HepG2 (cell line): Measurements from ENCODE around the gene TMEM41A. TPM values are rescaled to one million over a fixed set of nuclear protein-coding genes. Genes with fewer than 3 reads are reported as not detected.

Source experiments
- MATR3 ChIP-seq: sonication (generic); formaldehyde crosslinking; IDR thresholded peaks from 2 replicates; pipeline ENCODE4 v1.4.0; 2020; ENCODE audit warnings: missing genetic modification reagents
- NCOR1 ChIP-seq: fragments of 200-600 bp; sonication (generic); IDR thresholded peaks from 2 replicates; pipeline ENCODE4 v1.7.0; 2017; ENCODE audit warnings: antibody characterized with exemption, low read length, borderline replicate concordance
- NONO ChIP-seq, 2 experiments: fragments of 450-650 bp in 1 of 2; sonication (generic) in 1 of 2; formaldehyde crosslinking in 1 of 2; IDR thresholded peaks in 1 of 2; conservative IDR thresholded peaks in 1 of 2; 2 replicates each; pipeline versions ENCODE4 v1.6.1 to v1.8.0; 2017 to 2022; ENCODE audit warnings: mild to moderate bottlenecking in 1 of 2, missing genetic modification reagents in 1 of 2, moderate library complexity in 1 of 2
- SALL2 ChIP-seq: sonication (generic); formaldehyde crosslinking; IDR thresholded peaks from 2 replicates; pipeline ENCODE4 v1.8.1; 2023; ENCODE audit warnings: mild to moderate bottlenecking, missing genetic modification reagents, inconsistent platforms
- SKIL ChIP-seq: sonication (generic); formaldehyde crosslinking; IDR thresholded peaks from 2 replicates; pipeline ENCODE4 v1.8.0; 2022; ENCODE audit warnings: missing genetic modification reagents, mild to moderate bottlenecking, moderate library complexity, borderline replicate concordance
- SMARCE1 ChIP-seq: fragments of 450-650 bp; IDR thresholded peaks from 2 replicates; pipeline ENCODE4 v1.6.1; 2017; ENCODE audit warnings: borderline replicate concordance
- SNAPC2 ChIP-seq: sonication (generic); formaldehyde crosslinking; IDR thresholded peaks from 2 replicates; pipeline ENCODE4 v1.8.1; 2022; ENCODE audit warnings: mild to moderate bottlenecking, missing genetic modification reagents
- SP4 ChIP-seq: sonication (generic); formaldehyde crosslinking; IDR thresholded peaks from 2 replicates; pipeline ENCODE4 v1.8.1; 2023; ENCODE audit warnings: mild to moderate bottlenecking, missing genetic modification reagents
- SRSF1 ChIP-seq: fragments of 200-400 bp; formaldehyde crosslinking; optimal IDR thresholded peaks from 2 replicates; pipeline ENCODE3; 2017; ENCODE audit warnings: mild to moderate bottlenecking, low read depth, low read length, moderate library complexity
- TBP ChIP-seq: sonication (generic); formaldehyde crosslinking; IDR thresholded peaks from 2 replicates; pipeline ENCODE4 v1.5.0; 2020; ENCODE audit warnings: missing genetic modification reagents
- TEAD3 ChIP-seq: optimal IDR thresholded peaks from 2 replicates; pipeline ENCODE3; 2016; ENCODE audit warnings: borderline replicate concordance
- TMF1 ChIP-seq: sonication (generic); formaldehyde crosslinking; IDR thresholded peaks from 2 replicates; pipeline ENCODE4 v1.8.1; 2022; ENCODE audit warnings: low read depth, missing genetic modification reagents
- ZFAT ChIP-seq: sonication (generic); formaldehyde crosslinking; conservative IDR thresholded peaks from 2 replicates; pipeline ENCODE4 v1.8.1; 2023; ENCODE audit warnings: missing genetic modification reagents, inconsistent platforms
- ZNF142 ChIP-seq: sonication (generic); formaldehyde crosslinking; IDR thresholded peaks from 2 replicates; pipeline ENCODE4 v1.4.0; 2020; ENCODE audit warnings: missing genetic modification reagents
- ZNF17 ChIP-seq: sonication (generic); formaldehyde crosslinking; IDR thresholded peaks from 2 replicates; pipeline ENCODE4 v1.5.0; 2020; ENCODE audit warnings: mild to moderate bottlenecking, missing genetic modification reagents
- ZNF205 ChIP-seq: IDR thresholded peaks from 2 replicates; pipeline ENCODE4 v1.6.1; 2018; ENCODE audit warnings: missing biosample characterization, missing genetic modification reagents
- ZNF652 ChIP-seq: IDR thresholded peaks from 2 replicates; pipeline ENCODE4 v1.6.1; 2016; ENCODE audit warnings: low read depth, borderline replicate concordance
- ZNF775 ChIP-seq: sonication (generic); formaldehyde crosslinking; IDR thresholded peaks from 2 replicates; pipeline ENCODE4 v1.4.0; 2020; ENCODE audit warnings: missing genetic modification reagents, mild to moderate bottlenecking, moderate library complexity, borderline replicate concordance
- ZXDC ChIP-seq: sonication (generic); formaldehyde crosslinking; IDR thresholded peaks from 2 replicates; pipeline ENCODE4 v1.5.0; 2020; ENCODE audit warnings: mild to moderate bottlenecking, missing genetic modification reagents
- polyA plus RNA-seq, 8 experiments: library from polyadenylated mRNA; depleted of rRNA in 3 of 8; stranded (reverse) in 7 of 8; unstranded in 1 of 8; fragments of >200 nt; fragmentation: Illumina TruSeq in 4 of 8; extraction: Trizol in 4 of 8; gene quantifications; 2 replicates each; pipeline versions ENCODE4 v1.2.1 to v1.2.3, GENCODE V29; 2011 to 2016; ENCODE audit warnings: low read depth in 4 of 8, missing spikeins in 1 of 8, mixed read lengths in 1 of 8; ENCODE audit not compliant: insufficient read depth in 1 of 8
- total RNA-seq, 5 experiments: library from RNA; depleted of rRNA; stranded (reverse); fragments of >200 nt; fragmentation: Illumina TruSeq; extraction: Trizol; gene quantifications; 2 replicates each; pipeline ENCODE4 v1.2.3, GENCODE V29; 2016; ENCODE audit warnings: low read depth in 1 of 5

Gene TMEM41A
- total and polyA plus RNA-seq, 2 of the 13 experiments (the other 11 are each of a cell fraction or from before 2014, with no cell fraction given), result 30.0 to 40.0 TPM

- TF ChIP-seq ZFAT (CRISPR knock-in tag), result no peak
- TF ChIP-seq SRSF1, result peak; percentile 96
- TF ChIP-seq ZXDC (CRISPR knock-in tag), result no peak
- peak; percentile 43; the same call in 1 of the 2 replicates for TF ChIP-seq NCOR1
- TF ChIP-seq MATR3 (CRISPR knock-in tag), result no peak
- no peak for TF ChIP-seq SNAPC2 (CRISPR knock-in tag)
- TF ChIP-seq TEAD3, result no peak
- TF ChIP-seq ZNF142 (CRISPR knock-in tag), result peak; percentile 79
- TF ChIP-seq ZNF652 (CRISPR knock-in tag), result no peak
- peak; percentile 94 for TF ChIP-seq SALL2 (CRISPR knock-in tag)
- TF ChIP-seq ZNF205 (CRISPR knock-in tag), result peak; percentile 82; the same call in 1 of the 2 replicates
- TF ChIP-seq ZNF17 (CRISPR knock-in tag), result no peak
- no peak for TF ChIP-seq ZNF775 (CRISPR knock-in tag)
- no peak for TF ChIP-seq SKIL (CRISPR knock-in tag)
- no peak for TF ChIP-seq NONO (IDR thresholded peaks at IDR 0.05)
- TF ChIP-seq NONO (CRISPR knock-in tag; conservative IDR thresholded peaks at IDR 0.05), result peak; percentile 97
- TF ChIP-seq SMARCE1, result no peak
- no peak for TF ChIP-seq TBP (CRISPR knock-in tag)
- TF ChIP-seq TMF1 (CRISPR knock-in tag), result peak; percentile 74; the same call in 1 of the 2 replicates
- peak; percentile 99 for TF ChIP-seq SP4 (CRISPR knock-in tag)
Measured at GRCh38 chr3:185498503-185499396, at the start of gene TMEM41A (continued).
